H9 (cell line): Measurements from ENCODE around the gene NPNT. TPM values are rescaled to one million over a fixed set of nuclear protein-coding genes. Genes with fewer than 3 reads are reported as not detected.

Source experiments
- DNase-seq: peaks from one replicate; pipeline ENCODE4 v3.0.0-alpha.2; 2017
- H2AFZ ChIP-seq: one replicate; pipeline ENCODE4 v1.6.1; 2013; ENCODE audit warnings: mild to moderate bottlenecking, low read length, control low read depth, moderate library complexity
- H2AK5ac ChIP-seq: 2 replicates; pipeline ENCODE4 v1.6.1; 2013; ENCODE audit warnings: low read length, control low read depth, mixed read lengths; ENCODE audit not compliant: insufficient read length
- H2BK120ac ChIP-seq: one replicate; pipeline ENCODE4 v1.6.1; 2013; ENCODE audit warnings: low read depth, mild to moderate bottlenecking, low read length, control low read depth, inconsistent platforms; ENCODE audit not compliant: poor library complexity, severe bottlenecking
- H2BK12ac ChIP-seq: 2 replicates; pipeline ENCODE4 v1.6.1; 2013; ENCODE audit warnings: low read length, control low read depth, mixed read lengths, low read depth; ENCODE audit not compliant: insufficient read length
- H2BK15ac ChIP-seq: 2 replicates; pipeline ENCODE4 v1.6.1; 2013; ENCODE audit warnings: low read depth, low read length, control low read depth
- H2BK20ac ChIP-seq: one replicate; pipeline ENCODE4 v1.6.1; 2013; ENCODE audit warnings: low read depth, mild to moderate bottlenecking, low read length, control low read depth, inconsistent platforms; ENCODE audit not compliant: poor library complexity, severe bottlenecking
- H2BK5ac ChIP-seq: 2 replicates; pipeline ENCODE4 v1.6.1; 2013; ENCODE audit warnings: low read length, control low read depth, mixed read lengths; ENCODE audit not compliant: insufficient read length
- H3K14ac ChIP-seq: 2 replicates; pipeline ENCODE4 v1.6.1; 2013; ENCODE audit warnings: low read length, control low read depth; ENCODE audit not compliant: insufficient read depth
- H3K18ac ChIP-seq: 2 replicates; pipeline ENCODE4 v1.6.1; 2013; ENCODE audit warnings: low read depth, mild to moderate bottlenecking, mixed read lengths, low read length, control low read depth; ENCODE audit not compliant: insufficient read length
- H3K23ac ChIP-seq: 2 replicates; pipeline ENCODE4 v1.6.1; 2013; ENCODE audit warnings: low read length, control low read depth, mixed read lengths, low read depth; ENCODE audit not compliant: insufficient read length
- H3K23me2 ChIP-seq: 2 replicates; pipeline ENCODE4 v1.6.1; 2013; ENCODE audit warnings: low read depth, mild to moderate bottlenecking, mixed read lengths, low read length, control low read depth; ENCODE audit not compliant: insufficient read length, poor library complexity, severe bottlenecking
- H3K27ac ChIP-seq: 2 replicates; pipeline ENCODE4 v1.5.1; 2013; ENCODE audit warnings: low read length, control low read depth, mixed read lengths, low read depth; ENCODE audit not compliant: insufficient read length
- H3K27me3 ChIP-seq: 2 replicates; pipeline ENCODE4 v1.6.1; 2013; ENCODE audit warnings: low read length, control low read depth, inconsistent platforms; ENCODE audit not compliant: insufficient read depth
- H3K4ac ChIP-seq: 2 replicates; pipeline ENCODE4 v1.6.1; 2013; ENCODE audit warnings: low read depth, mild to moderate bottlenecking, control low read depth, inconsistent platforms, low read length, moderate library complexity
- H3K4me1 ChIP-seq: 2 replicates; pipeline ENCODE4 v1.6.1; 2013; ENCODE audit warnings: low read length, control low read depth, inconsistent platforms; ENCODE audit not compliant: insufficient read depth
- H3K4me2 ChIP-seq: 2 replicates; pipeline ENCODE4 v1.6.1; 2013; ENCODE audit warnings: low read length, control low read depth, mixed read lengths; ENCODE audit not compliant: insufficient read length, insufficient read depth
- H3K56ac ChIP-seq: 2 replicates; pipeline ENCODE4 v1.6.1; 2013; ENCODE audit warnings: low read depth, mild to moderate bottlenecking, mixed read lengths, low read length, control low read depth; ENCODE audit not compliant: insufficient read length
- H3K79me1 ChIP-seq: 2 replicates; pipeline ENCODE4 v1.6.1; 2013; ENCODE audit warnings: low read depth, mild to moderate bottlenecking, moderate library complexity, low read length, control low read depth, inconsistent platforms; ENCODE audit not compliant: insufficient read depth, poor library complexity, severe bottlenecking
- H3K79me2 ChIP-seq: 2 replicates; pipeline ENCODE4 v1.6.1; 2013; ENCODE audit warnings: low read length, control low read depth, inconsistent platforms; ENCODE audit not compliant: insufficient read depth
- H3K9ac ChIP-seq: 2 replicates; pipeline ENCODE4 v1.6.1; 2013; ENCODE audit warnings: low read length, control low read depth, mixed read lengths; ENCODE audit not compliant: insufficient read length; ENCODE audit errors: extremely low read depth
- H3K9me3 ChIP-seq: one replicate; pipeline ENCODE4 v1.6.1; 2013; ENCODE audit warnings: low read depth, low read length, inconsistent platforms; ENCODE audit not compliant: control insufficient read depth
- H3T11ph ChIP-seq: one replicate; pipeline ENCODE4 v1.6.1; 2013; ENCODE audit warnings: mild to moderate bottlenecking, low read length, control low read depth, inconsistent platforms
- H4K20me1 ChIP-seq: one replicate; pipeline ENCODE4 v1.6.1; 2013; ENCODE audit not compliant: control insufficient read depth, insufficient read length, insufficient read depth
- H4K5ac ChIP-seq: 2 replicates; pipeline ENCODE4 v1.6.1; 2013; ENCODE audit warnings: low read depth, mild to moderate bottlenecking, mixed read lengths, low read length, control low read depth; ENCODE audit not compliant: insufficient read length
- H4K8ac ChIP-seq: replicated peaks from 2 replicates; pipeline ENCODE4 v1.6.1; 2013; ENCODE audit warnings: low read length, control low read depth, mixed read lengths, low read depth; ENCODE audit not compliant: insufficient read length
- H4K91ac ChIP-seq: 2 replicates; pipeline ENCODE4 v1.6.1; 2013; ENCODE audit warnings: low read depth, mild to moderate bottlenecking, moderate library complexity, mixed read lengths, low read length, control low read depth; ENCODE audit not compliant: insufficient read length
- H3K27ac Mint-ChIP-seq, 3 experiments: 2 replicates in 2 of 3; 3 replicates in 1 of 3; pipeline ENCODE4 v1.8.0; 2020 to 2021; ENCODE audit warnings: mixed read lengths in 3 of 3, mild to moderate bottlenecking in 1 of 3, moderate library complexity in 1 of 3
- H3K27me3 Mint-ChIP-seq: 2 replicates; pipeline ENCODE4 v1.8.0; 2021; ENCODE audit warnings: low read depth, mild to moderate bottlenecking, moderate library complexity, mixed read lengths
- H3K36me3 Mint-ChIP-seq, 3 experiments: 2 replicates in 2 of 3; 3 replicates in 1 of 3; pipeline ENCODE4 v1.8.0; 2020 to 2021; ENCODE audit warnings: low read depth in 3 of 3, mixed read lengths in 3 of 3; ENCODE audit not compliant: insufficient read depth in 1 of 3
- H3K4me1 Mint-ChIP-seq, 2 experiments: 2 replicates each; pipeline ENCODE4 v1.8.0; 2020; ENCODE audit warnings: mixed read lengths in 2 of 2
- H3K4me3 Mint-ChIP-seq, 2 experiments: 2 replicates in 1 of 2; 3 replicates in 1 of 2; pipeline ENCODE4 v1.8.0; 2020 to 2021; ENCODE audit warnings: mild to moderate bottlenecking in 2 of 2, mixed read lengths in 2 of 2, moderate library complexity in 1 of 2
- H3K9me3 Mint-ChIP-seq, 2 experiments: 2 replicates in 1 of 2; 3 replicates in 1 of 2; pipeline ENCODE4 v1.8.0; 2020; ENCODE audit warnings: mild to moderate bottlenecking in 2 of 2, mixed read lengths in 2 of 2, moderate library complexity in 1 of 2
- CTCF ChIP-seq: fragments of 200-600 bp; sonication (generic); conservative IDR thresholded peaks from 3 replicates; pipeline ENCODE4 v1.8.0; 2021; ENCODE audit warnings: antibody characterized with exemption, mild to moderate bottlenecking
- WGBS: extraction: QIAGEN DNeasy Blood & Tissue Kit; methylation state at CpG from one replicate; pipeline ENCODE4 v1.1.7; 2013; ENCODE audit warnings: missing lambda C conversion rate, low lambda C conversion rate, mixed read lengths; ENCODE audit not compliant: insufficient read length; ENCODE audit errors: extremely low coverage; 5-methylcytosine and 5-hydroxymethylcytosine counted together
- total RNA-seq: library from RNA; stranded (reverse); gene quantifications from 2 replicates; pipeline ENCODE4 v1.2.1, GENCODE V29; 2021

The NPNT gene
- total RNA-seq, 1 experiment from 2014 or later = 0.37 TPM

- Histone ChIP-seq H3K27me3 (no peaks in the 10 kb centered on the region), H2BK120ac (no peak overlapping the region), H3K18ac (no peak overlapping the region), H3K23ac (no peak overlapping the region), H3K9me3 (no peaks in the 10 kb centered on the region), H3T11ph (no peak overlapping the region), H3K79me2 (no peaks in the 10 kb centered on the region), H3K4me1 (no peaks in the 10 kb centered on the region), H4K8ac (no peak overlapping the region), H4K5ac (no peak overlapping the region), H4K91ac (no peak overlapping the region), H3K4ac (no peak overlapping the region), H2BK5ac (no peak overlapping the region), H4K20me1 (no peaks in the 10 kb centered on the region), H3K23me2 (no peaks in the 10 kb centered on the region), H2AFZ (no peak overlapping the region), H3K14ac (no peak overlapping the region), H3K56ac (no peak overlapping the region), H2BK12ac (no peak overlapping the region), H3K27ac (no peak overlapping the region), H3K4me2 (no peak overlapping the region), H2BK20ac (no peak overlapping the region), H2AK5ac (no peak overlapping the region), H3K9ac (no peak overlapping the region), H2BK15ac (no peak overlapping the region), H3K79me1 (no peaks in the 10 kb centered on the region)
- Mint-ChIP-seq H3K4me3 (no peak overlapping the region), H3K4me1 (peaks cover 0 to 2% of the 10 kb centered on the region in 2 experiments; a peak in 1 of 4 replicates), H3K27me3 (no peaks in the 10 kb centered on the region; the same call in 1 of the 2 replicates), H3K27ac (no peak overlapping the region), H3K9me3 (peaks cover 5 to 10% of the 10 kb centered on the region in 2 experiments; a peak in 4 of 5 replicates), H3K36me3 (peaks cover 4 to 6% (median 5%) of the 10 kb centered on the region in 3 experiments)
- TF ChIP-seq CTCF = no peak
- DNase-seq = no peak
- no CpG with 5 or more reads among the region's 3 CpGs for WGBS
Measured at GRCh38 chr4:105946771-105947170, 51.5 kb downstream of the NPNT start.
